Thyroid gland (tissue), 4 donors: ENCODE results near the gene SYNGR4.

Source experiments
- CTCF ChIP-seq, 6 experiments: fragments of 200-600 bp in 3 of 6; fragments of 450-650 bp in 3 of 6; sonication (generic) in 3 of 6; IDR thresholded peaks; one replicate each; pipeline ENCODE4 v1.5.1; 2016 to 2019; ENCODE audit warnings: antibody characterized with exemption in 6 of 6, mild to moderate bottlenecking in 2 of 6, inconsistent platforms in 1 of 6, moderate library complexity in 1 of 6
- POLR2A ChIP-seq, 2 donors: fragments of 450-650 bp; IDR thresholded peaks; one replicate each; pipeline ENCODE4 v1.6.1; 2017; ENCODE audit warnings: antibody characterized with exemption in 2 of 2, mild to moderate bottlenecking in 2 of 2, moderate library complexity in 1 of 2

- TF ChIP-seq POLR2A (IDR thresholded peaks at IDR 0.05) (no peak), CTCF (IDR thresholded peaks at IDR 0.05) (no peak)
Measured at GRCh38 chr19:48393559-48394330, 29.6 kb downstream of the SYNGR4 start, which contains the start of gene GRIN2D.
